Measurements from ENCODE around the gene NRIP1.
"Not testable (repeated sequence)": the region's sequence is repeated elsewhere in the genome, so short reads cannot be mapped to it uniquely, and the experiment has no call there.

Gene NRIP1

DNA sequence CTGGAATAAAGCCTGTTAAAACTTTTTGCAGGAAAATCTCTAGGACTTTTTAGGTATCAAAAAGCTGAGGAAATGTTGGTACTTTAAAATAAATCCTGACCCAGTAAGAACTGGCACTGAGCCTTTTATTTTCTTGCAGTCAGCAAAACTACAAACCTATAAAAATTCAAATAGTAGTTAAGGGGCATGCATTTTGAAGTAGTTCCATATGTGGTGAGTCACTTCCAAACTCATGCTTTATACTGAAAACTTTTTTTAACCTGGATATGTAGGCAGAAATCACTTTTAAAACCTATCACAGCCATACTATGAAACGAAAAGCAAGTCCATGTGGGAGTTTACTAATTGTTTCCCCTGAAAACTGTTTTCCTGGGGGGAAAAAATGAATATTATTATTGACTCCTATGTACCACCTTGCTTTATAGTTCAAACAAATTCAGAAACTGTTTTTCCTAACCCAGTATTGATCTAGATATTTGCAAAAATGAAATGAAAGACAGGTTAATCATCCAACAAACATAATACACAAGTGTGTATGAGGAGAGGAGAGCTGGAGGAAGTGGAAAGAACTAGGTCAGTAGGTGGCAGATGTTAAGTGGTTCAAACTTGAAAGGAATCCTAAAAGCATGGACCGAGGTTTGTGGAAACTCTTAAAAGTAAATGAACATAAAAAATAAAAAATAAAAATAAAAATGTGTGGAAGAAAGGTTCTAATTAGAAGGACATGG, 30.5 kb downstream of the NRIP1 start:
- TF ChIP-seq, protein P1, sequence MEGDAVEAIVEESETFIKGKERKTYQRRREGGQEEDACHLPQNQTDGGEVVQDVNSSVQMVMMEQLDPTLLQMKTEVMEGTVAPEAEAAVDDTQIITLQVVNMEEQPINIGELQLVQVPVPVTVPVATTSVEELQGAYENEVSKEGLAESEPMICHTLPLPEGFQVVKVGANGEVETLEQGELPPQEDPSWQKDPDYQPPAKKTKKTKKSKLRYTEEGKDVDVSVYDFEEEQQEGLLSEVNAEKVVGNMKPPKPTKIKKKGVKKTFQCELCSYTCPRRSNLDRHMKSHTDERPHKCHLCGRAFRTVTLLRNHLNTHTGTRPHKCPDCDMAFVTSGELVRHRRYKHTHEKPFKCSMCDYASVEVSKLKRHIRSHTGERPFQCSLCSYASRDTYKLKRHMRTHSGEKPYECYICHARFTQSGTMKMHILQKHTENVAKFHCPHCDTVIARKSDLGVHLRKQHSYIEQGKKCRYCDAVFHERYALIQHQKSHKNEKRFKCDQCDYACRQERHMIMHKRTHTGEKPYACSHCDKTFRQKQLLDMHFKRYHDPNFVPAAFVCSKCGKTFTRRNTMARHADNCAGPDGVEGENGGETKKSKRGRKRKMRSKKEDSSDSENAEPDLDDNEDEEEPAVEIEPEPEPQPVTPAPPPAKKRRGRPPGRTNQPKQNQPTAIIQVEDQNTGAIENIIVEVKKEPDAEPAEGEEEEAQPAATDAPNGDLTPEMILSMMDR (IDR thresholded peaks at IDR 0.05; ENCODE audit: insufficient read depth, low read depth, low read length, missing control alignments): no peak
- no peak overlapping the region for H3K4me3 ChIP-seq (ENCODE audit: low read length)

DNA sequence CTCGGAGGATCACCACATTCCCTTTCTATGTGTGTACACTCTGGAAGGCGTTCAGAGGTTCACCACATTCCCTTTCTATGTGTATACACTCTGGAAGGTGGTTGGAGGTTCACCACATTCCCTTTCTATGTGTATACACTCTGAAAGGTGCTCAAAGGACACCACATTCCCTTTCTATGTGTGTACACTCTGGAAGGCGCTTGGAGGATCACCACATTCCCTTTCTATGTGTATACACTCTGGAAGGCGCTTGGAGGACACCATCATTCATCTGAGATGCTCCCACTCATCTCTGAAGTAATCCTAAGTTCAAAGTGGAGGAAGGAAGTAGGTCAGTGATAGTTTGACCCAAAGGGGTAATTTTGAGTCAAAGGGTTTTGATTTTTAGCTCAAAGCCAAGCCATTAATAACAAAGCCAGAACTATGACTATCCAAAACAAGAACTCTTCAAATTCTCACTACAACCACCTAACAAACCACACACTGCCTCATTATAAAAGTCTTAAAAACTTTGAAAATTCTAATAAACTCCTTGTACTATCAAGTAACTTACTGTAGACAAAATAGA, 32.9 kb downstream of the NRIP1 start:
- no peak overlapping the region for H3K4me3 ChIP-seq (ENCODE audit: low read length)
- peak; percentile 16 for DNase-seq (ENCODE audit: low read depth)
- TF ChIP-seq, protein P1 (IDR thresholded peaks at IDR 0.05; ENCODE audit: insufficient read depth, low read depth, low read length, missing control alignments): no peak

More for the DNA sequence above, 30.5 kb downstream of the NRIP1 start:
- DNase-seq (ENCODE audit: low read depth): no peak

DNA sequence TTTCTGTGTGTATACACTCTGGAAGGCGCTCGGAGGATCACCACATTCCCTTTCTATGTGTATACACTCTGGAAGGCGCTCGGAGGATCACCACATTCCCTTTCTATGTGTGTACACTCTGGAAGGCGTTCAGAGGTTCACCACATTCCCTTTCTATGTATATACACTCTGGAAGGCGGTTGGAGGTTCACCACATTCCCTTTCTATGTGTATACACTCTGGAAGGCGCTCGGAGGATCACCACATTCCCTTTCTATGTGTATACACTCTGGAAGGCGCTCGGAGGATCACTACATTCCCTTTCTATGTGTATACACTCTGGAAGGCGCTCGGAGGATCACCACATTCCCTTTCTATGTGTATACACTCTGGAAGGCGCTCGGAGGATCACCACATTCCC, 33.4 kb downstream of the NRIP1 start:
- DNase-seq (ENCODE audit: low read depth): not testable (repeated sequence)

DNA sequence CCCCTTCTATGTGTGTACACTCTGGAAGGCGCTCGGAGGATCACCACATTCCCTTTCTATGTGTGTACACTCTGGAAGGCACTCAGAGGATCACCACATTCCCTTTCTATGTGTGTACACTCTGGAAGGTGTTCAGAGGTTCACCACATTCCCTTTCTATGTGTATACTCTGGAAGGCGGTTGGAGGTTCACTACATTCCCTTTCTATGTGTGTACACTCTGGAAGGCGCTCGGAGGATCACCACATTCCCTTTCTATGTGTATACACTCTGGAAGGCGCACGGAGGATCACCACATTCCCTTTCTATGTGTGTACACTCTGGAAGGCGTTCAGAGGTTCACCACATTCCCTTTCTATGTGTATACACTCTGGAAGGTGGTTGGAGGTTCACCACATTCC, 33.9 kb downstream of the NRIP1 start:
- DNase-seq (ENCODE audit: low read depth): peak; percentile 19
- not testable (repeated sequence) for H3K4me3 ChIP-seq (ENCODE audit: low read length)

More for the DNA sequence above, 33.4 kb downstream of the NRIP1 start:
- not testable (repeated sequence) for H3K4me3 ChIP-seq (ENCODE audit: low read length)

DNA sequence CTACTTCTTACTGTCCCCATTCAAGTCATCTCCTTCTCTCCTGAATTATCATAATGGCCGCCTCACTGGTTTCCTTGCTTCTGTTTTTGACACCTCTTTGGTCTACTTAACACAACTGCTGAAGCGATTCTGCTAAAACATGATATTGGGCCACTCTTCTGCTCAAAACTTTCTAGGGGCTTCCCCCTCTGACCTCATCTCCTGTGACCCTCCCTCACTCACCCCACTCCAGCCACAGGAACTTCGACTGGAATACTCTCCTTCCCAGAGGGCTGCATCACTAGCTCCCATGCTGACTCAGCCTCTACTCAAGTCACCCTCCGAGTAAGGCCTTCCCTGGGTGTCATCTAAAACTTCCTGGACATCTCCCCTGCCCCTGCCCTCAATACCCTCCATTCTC, 35.7 kb downstream of the NRIP1 start:
- DNase-seq (ENCODE audit: low read depth): no peak
- H3K4me3 ChIP-seq (ENCODE audit: low read length): no peak overlapping the region
- TF ChIP-seq, protein P1 (IDR thresholded peaks at IDR 0.05; ENCODE audit: insufficient read depth, low read depth, low read length, missing control alignments): no peak

DNA sequence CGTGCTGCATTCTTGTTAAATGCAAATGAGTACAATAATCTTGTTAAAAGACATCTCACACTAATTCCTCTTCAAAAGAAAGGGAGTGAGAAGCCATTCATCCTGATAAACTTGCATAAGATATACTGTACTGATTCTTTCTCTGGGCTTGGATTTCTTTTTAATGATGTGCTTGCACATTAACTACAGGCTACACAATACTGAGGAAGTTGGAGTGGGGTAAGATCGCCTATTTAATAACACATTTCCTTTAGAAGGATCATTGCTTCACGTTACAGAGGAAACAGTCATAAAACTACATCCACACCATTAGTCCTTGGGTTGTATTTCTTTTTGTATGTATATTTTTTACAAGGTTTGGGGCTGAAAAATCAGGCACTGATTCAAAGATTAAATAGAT, 36.6 kb downstream of the NRIP1 start:
- H3K4me3 ChIP-seq (ENCODE audit: low read length): no peak overlapping the region
- TF ChIP-seq, protein P1 (IDR thresholded peaks at IDR 0.05; ENCODE audit: insufficient read depth, low read depth, low read length, missing control alignments): no peak
- no peak for DNase-seq (ENCODE audit: low read depth)

DNA sequence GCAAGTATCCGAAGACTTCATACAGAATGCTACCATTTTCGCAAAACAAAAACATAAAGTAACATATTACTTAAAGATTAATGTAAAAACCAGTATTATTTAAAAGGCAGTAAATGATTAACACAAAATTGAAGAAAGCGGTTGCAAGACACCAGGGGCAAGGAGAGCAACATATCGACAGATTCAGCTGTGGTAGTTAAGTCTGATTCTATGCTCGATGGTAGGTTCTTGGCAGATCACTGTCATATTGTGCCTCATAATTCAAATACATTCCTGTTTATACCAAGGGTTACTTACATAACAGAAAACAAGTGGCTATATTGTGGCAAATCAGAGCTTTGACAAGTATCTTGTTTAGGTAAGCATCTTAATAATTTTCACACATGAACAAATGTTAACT, 37.7 kb downstream of the NRIP1 start:
- TF ChIP-seq, protein P1 (IDR thresholded peaks at IDR 0.05; ENCODE audit: insufficient read depth, low read depth, low read length, missing control alignments): no peak
- DNase-seq (ENCODE audit: low read depth): no peak
- H3K4me3 ChIP-seq (ENCODE audit: low read length): no peak overlapping the region

DNA sequence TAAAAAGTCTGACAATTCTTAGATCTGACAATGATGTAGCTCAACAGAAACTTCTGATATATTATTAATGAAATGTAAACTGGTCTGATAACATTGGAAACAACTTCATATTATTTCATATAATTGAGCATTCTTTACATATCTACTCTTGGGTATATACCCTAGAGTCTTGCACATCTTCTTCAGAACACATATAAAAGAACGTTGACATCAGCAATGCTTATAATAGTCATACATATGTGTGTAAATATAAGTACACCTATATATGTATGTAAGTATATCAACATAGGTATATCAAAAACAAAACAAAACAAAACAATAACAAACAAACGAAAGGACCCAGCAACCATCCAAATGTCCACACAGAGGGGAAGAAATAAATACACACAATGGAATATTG, 38.4 kb downstream of the NRIP1 start:
- no peak for DNase-seq (ENCODE audit: low read depth)

More for the DNA sequence above, 38.4 kb downstream of the NRIP1 start:
- no peak overlapping the region for H3K4me3 ChIP-seq (ENCODE audit: low read length)
- TF ChIP-seq, protein P1 (IDR thresholded peaks at IDR 0.05; ENCODE audit: insufficient read depth, low read depth, low read length, missing control alignments): no peak
